K562 (cell line): ENCODE results near the gene SMARCA1. TPM values are rescaled to one million over a fixed set of nuclear protein-coding genes. Genes with fewer than 3 reads are reported as not detected.

ENCODE experiments used
- ATAC-seq: fragments of 200-7000 bp; cut with Tn5 transposase; 3 replicates; pipeline ENCODE4 v1.9.1; 2020; ENCODE audit warnings: moderate library complexity
- BruUV-seq: library from RNA; stranded (reverse); fragments of 400-500 nt; replicated peaks from 2 replicates; lab custom pipeline; 2021; lab: Mats Ljungman, UMichigan
- CTCF ChIA-PET: fragments of 300-600 bp; formaldehyde crosslinking; extraction: SDS; loops from one replicate; lab custom pipeline; 2021; ENCODE audit warnings: low intra/inter-chr PET ratio; lab: Yijun Ruan, JAX
- POLR2A ChIA-PET: fragments of 300-600, 350-650 bp; sonication (Branson Sonifier 250); formaldehyde crosslinking; extraction: SDS; loops from one replicate; lab custom pipeline; 2021; ENCODE audit warnings: antibody characterized with exemption, inconsistent platforms; lab: Yijun Ruan, JAX
- DNase-seq, 4 experiments: peaks; one replicate each; pipeline versions ENCODE4 v3.0.0 to v3.0.0-alpha.2; 2011 to 2018; ENCODE audit warnings: low spot score in 3 of 4, mixed read lengths in 3 of 4; ENCODE audit errors: extremely low read depth in 1 of 4
- FAIRE-seq: peaks from 2 replicates; lab custom pipeline; 2011; peaks lifted over from hg19 to GRCh38; lab: Jason Lieb, UNC
- H2AFZ ChIP-seq: 2 replicates; pipeline ENCODE4 v1.6.0; 2011; ENCODE audit warnings: low read depth, low read length, control low read depth, inconsistent platforms
- H3K27ac ChIP-seq: fragments of 200-600 bp; 3 replicates; pipeline ENCODE4 v1.8.0; 2011; ENCODE audit warnings: low read depth, mild to moderate bottlenecking, control low read depth, inconsistent platforms, low read length, moderate library complexity, mixed read lengths; ENCODE audit errors: extremely low read depth
- H3K27me3 ChIP-seq, 2 experiments: fragments of 300-600 bp in 1 of 2; 2 replicates in 1 of 2; 3 replicates in 1 of 2; pipeline versions ENCODE4 v1.6.0 to v1.8.0; 2011; ENCODE audit warnings: inconsistent platforms in 2 of 2, low read length in 2 of 2, mild to moderate bottlenecking in 1 of 2, mixed read lengths in 1 of 2, moderate library complexity in 1 of 2; ENCODE audit not compliant: control insufficient read depth in 2 of 2, insufficient read depth in 2 of 2
- H3K36me3 ChIP-seq: fragments of 300-600 bp; 3 replicates; pipeline ENCODE4 v1.8.0; 2011; ENCODE audit warnings: mild to moderate bottlenecking, low read length, inconsistent platforms; ENCODE audit not compliant: control insufficient read depth, insufficient read depth
- H3K4me1 ChIP-seq, 2 experiments: fragments of 200-600 bp in 1 of 2; replicated peaks in 1 of 2; 2 replicates in 1 of 2; 3 replicates in 1 of 2; pipeline versions ENCODE4 v1.5.1 to v1.8.0; 2011; ENCODE audit warnings: inconsistent platforms in 2 of 2, low read length in 2 of 2, mild to moderate bottlenecking in 1 of 2, mixed read lengths in 1 of 2, moderate library complexity in 1 of 2; ENCODE audit not compliant: control insufficient read depth in 2 of 2, insufficient read depth in 2 of 2
- H3K4me2 ChIP-seq: 2 replicates; pipeline ENCODE4 v1.6.1; 2011; ENCODE audit warnings: low read length, control low read depth, inconsistent platforms, mixed read lengths; ENCODE audit not compliant: insufficient read depth
- H3K4me3 ChIP-seq: fragments of 200-600 bp; sonication (generic), shearing (Covaris generic); 2 replicates; pipeline ENCODE4 v1.5.1; 2016; ENCODE audit warnings: control low read depth, inconsistent platforms
- H3K79me2 ChIP-seq: fragments of 200-600 bp; 3 replicates; pipeline ENCODE4 v1.8.0; 2011; ENCODE audit warnings: low read length, inconsistent platforms; ENCODE audit not compliant: control insufficient read depth, insufficient read depth
- H3K9ac ChIP-seq, 2 experiments: 2 replicates each; pipeline versions ENCODE4 v1.6.0 to v1.6.1; 2011; ENCODE audit warnings: low read depth in 2 of 2, low read length in 2 of 2, control low read depth in 1 of 2, inconsistent platforms in 1 of 2, mild to moderate bottlenecking in 1 of 2, mixed read lengths in 1 of 2; ENCODE audit not compliant: insufficient read depth in 1 of 2
- H3K9me1 ChIP-seq: one replicate; pipeline ENCODE4 v1.6.0; 2011; ENCODE audit warnings: inconsistent platforms, mild to moderate bottlenecking, low read length, moderate library complexity; ENCODE audit not compliant: control insufficient read depth, insufficient read depth
- H3K9me3 ChIP-seq: replicated peaks from 2 replicates; pipeline ENCODE4 v1.5.1; 2011; ENCODE audit warnings: low read depth, low read length, inconsistent platforms; ENCODE audit not compliant: control insufficient read depth, insufficient read depth
- H4K20me1 ChIP-seq: replicated peaks from 2 replicates; pipeline ENCODE4 v1.6.1; 2011; ENCODE audit warnings: low read length, inconsistent platforms, mixed read lengths; ENCODE audit not compliant: control insufficient read depth, insufficient read depth
- ADNP ChIP-seq: fragments of 200-800 bp; sonication (Bioruptor generic); IDR thresholded peaks from 2 replicates; pipeline ENCODE4 v1.6.1; 2016; ENCODE audit warnings: missing genetic modification characterization, missing compliant biosample characterization
- CEBPG ChIP-seq, 3 experiments: fragments of 200-800 bp in 1 of 3; sonication (Bioruptor generic) in 1 of 3; sonication (generic) in 1 of 3; formaldehyde crosslinking in 1 of 3; IDR thresholded peaks in 2 of 3; conservative IDR thresholded peaks in 1 of 3; 2 replicates each; pipeline versions ENCODE4 v1.6.1 to v1.8.0; 2016 to 2022; ENCODE audit warnings: missing compliant biosample characterization in 2 of 3, missing genetic modification characterization in 2 of 3, mild to moderate bottlenecking in 1 of 3, missing genetic modification reagents in 1 of 3
- CREBBP ChIP-seq: IDR thresholded peaks from one replicate; pipeline ENCODE4 v1.6.1; 2012; ENCODE audit warnings: low read depth, mild to moderate bottlenecking, control low read depth, inconsistent platforms, low read length
- EGR1 ChIP-seq: fragments of 450-650 bp; conservative IDR thresholded peaks from 2 replicates; pipeline ENCODE4 v1.6.1; 2017; ENCODE audit warnings: mild to moderate bottlenecking
- KHSRP ChIP-seq: fragments of 450-650 bp; IDR thresholded peaks from 2 replicates; pipeline ENCODE4 v1.6.1; 2017
- MEIS2 ChIP-seq: fragments of 450-650 bp; IDR thresholded peaks from 2 replicates; pipeline ENCODE4 v1.6.1; 2014; ENCODE audit warnings: mild to moderate bottlenecking; ENCODE audit not compliant: partially characterized antibody
- SUPT5H ChIP-seq: fragments of 450-650 bp; IDR thresholded peaks from 2 replicates; pipeline ENCODE4 v1.6.1; 2016
- ZC3H8 ChIP-seq: fragments of 450-650 bp; IDR thresholded peaks from 2 replicates; pipeline ENCODE4 v1.6.1; 2017
- ZNF134 ChIP-seq: fragments of 250-450 bp; sonication (Bioruptor Pico); conservative IDR thresholded peaks from 2 replicates; pipeline ENCODE4 v1.4.0; 2020
- WGBS: fragments of 100-300 bp; shearing (Covaris generic); methylation state at CpG from one replicate; pipeline ENCODE4 v1.1.6; 2016; ENCODE audit warnings: low coverage, mixed read lengths; ENCODE audit not compliant: insufficient coverage; ENCODE audit errors: missing lambda C conversion rate; 5-methylcytosine and 5-hydroxymethylcytosine counted together
- in situ Hi-C: fragments of 300-500 bp; cut with MboI; formaldehyde crosslinking; loops from 4 replicates; pipeline ENCODE4 v1.15.0; 2018; ENCODE audit warnings: inconsistent platforms, mixed read lengths
- intact Hi-C: fragments of 100-400 bp; cut with micrococcal nuclease; formaldehyde crosslinking; loops from 2 replicates; pipeline ENCODE4 v1.14.2; 2022
- polyA plus RNA-seq, 8 experiments: library from polyadenylated mRNA; depleted of rRNA in 4 of 8; stranded (reverse) in 5 of 8; unstranded in 3 of 8; fragments of >200 nt; fragmentation: Nextera tagmentation in 2 of 8; fragmentation: Illumina TruSeq in 1 of 8; extraction: Ambion mirVana in 2 of 8; extraction: Trizol in 1 of 8; gene quantifications; 2 replicates each; pipeline versions ENCODE4 v1.2.1 to v1.2.3, GENCODE V29; 2011 to 2014; ENCODE audit warnings: inconsistent platforms in 1 of 8, missing spikeins in 1 of 8
- total RNA-seq, 7 experiments: library from RNA; depleted of rRNA in 6 of 7; stranded (reverse); fragments of >200 nt in 6 of 7; fragmentation: Illumina TruSeq in 2 of 7; extraction: Trizol in 2 of 7; gene quantifications; 2 replicates each; pipeline versions ENCODE4 v1.2.1 to v1.2.3, GENCODE V29; 2011 to 2021; ENCODE audit warnings: low replicate concordance in 1 of 7
- TF ChIP-seq, protein P1 (sequence below): fragments of 450-650 bp; conservative IDR thresholded peaks from 2 replicates; pipeline ENCODE4 v1.6.1; 2016; ENCODE audit warnings: missing genetic modification characterization, low read depth, mild to moderate bottlenecking, control low read depth, missing compliant biosample characterization
- TF ChIP-seq, protein P2 (sequence below): fragments of 450-650 bp; IDR thresholded peaks from 2 replicates; pipeline ENCODE4 v1.7.1; 2018; ENCODE audit warnings: mild to moderate bottlenecking, low read depth; ENCODE audit not compliant: partially characterized antibody
- TF ChIP-seq, protein P3 (sequence below), 3 experiments: IDR thresholded peaks in 2 of 3; conservative IDR thresholded peaks in 1 of 3; 2 replicates each; pipeline ENCODE4 v1.5.1; 2011 to 2012; ENCODE audit warnings: low read length in 3 of 3, mild to moderate bottlenecking in 3 of 3, control low read depth in 2 of 3, improper control_type of control experiment in 1 of 3, inconsistent platforms in 1 of 3, low read depth in 1 of 3, mixed read lengths in 1 of 3, moderate library complexity in 1 of 3; ENCODE audit not compliant: insufficient read depth in 2 of 3
- TF ChIP-seq, protein P4 (sequence below): fragments of 250-450 bp; sonication (Bioruptor Pico); IDR thresholded peaks from 2 replicates; pipeline ENCODE4 v1.5.0; 2021; ENCODE audit warnings: mild to moderate bottlenecking, borderline replicate concordance

The SMARCA1 gene
- total and polyA plus RNA-seq, 9 of the 15 experiments (the other 6 are each of a cell fraction or from before 2014, with no cell fraction given) = 0.42 to 3.0 (median 2.0) TPM

DNA sequence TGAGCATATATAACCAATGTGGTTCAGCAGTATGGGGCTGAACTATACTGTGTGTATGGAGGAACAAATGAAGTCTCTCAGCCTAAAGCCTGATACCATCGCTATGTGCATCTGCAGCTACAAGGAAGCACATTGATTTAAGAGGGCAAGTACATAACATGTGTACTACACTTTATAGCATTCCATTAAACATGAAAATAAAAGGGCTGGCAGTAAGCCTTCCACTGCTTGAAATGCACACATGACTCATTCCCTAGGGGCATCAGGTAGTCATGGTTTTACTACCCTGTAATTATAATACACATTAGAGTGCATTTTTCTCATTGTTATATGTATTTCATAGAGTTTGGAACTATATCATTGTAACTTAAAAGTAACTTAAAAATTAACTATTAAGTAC lies 51.2 kb downstream of the SMARCA1 start (continued):
- TF ChIP-seq, protein P1, sequence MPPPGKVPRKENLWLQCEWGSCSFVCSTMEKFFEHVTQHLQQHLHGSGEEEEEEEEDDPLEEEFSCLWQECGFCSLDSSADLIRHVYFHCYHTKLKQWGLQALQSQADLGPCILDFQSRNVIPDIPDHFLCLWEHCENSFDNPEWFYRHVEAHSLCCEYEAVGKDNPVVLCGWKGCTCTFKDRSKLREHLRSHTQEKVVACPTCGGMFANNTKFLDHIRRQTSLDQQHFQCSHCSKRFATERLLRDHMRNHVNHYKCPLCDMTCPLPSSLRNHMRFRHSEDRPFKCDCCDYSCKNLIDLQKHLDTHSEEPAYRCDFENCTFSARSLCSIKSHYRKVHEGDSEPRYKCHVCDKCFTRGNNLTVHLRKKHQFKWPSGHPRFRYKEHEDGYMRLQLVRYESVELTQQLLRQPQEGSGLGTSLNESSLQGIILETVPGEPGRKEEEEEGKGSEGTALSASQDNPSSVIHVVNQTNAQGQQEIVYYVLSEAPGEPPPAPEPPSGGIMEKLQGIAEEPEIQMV (tag) = no peak
- TF ChIP-seq ADNP = no peak
- no peak for TF ChIP-seq SUPT5H

DNA sequence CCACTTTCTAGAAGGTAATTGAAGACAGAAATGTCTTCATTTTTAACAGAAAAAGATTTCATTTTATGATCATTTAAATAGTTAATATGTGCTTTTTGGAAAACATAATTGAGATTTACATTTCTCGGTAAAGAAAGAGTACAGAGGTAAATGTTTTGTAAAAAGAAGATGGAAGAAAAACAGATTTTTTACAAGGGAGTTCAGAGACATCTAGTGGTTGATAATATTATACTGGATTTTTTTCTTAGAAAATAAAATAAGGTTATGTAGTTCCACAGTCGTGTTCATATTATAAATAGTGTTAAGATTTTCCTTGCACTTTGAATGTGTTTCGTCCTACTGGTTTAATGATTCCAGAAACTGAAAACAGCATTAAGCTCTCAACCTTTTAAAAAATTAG lies 60.6 kb downstream of the SMARCA1 start:
- H3K4me3 ChIP-seq = no peak overlapping the region
- H3K27me3 ChIP-seq = no peaks in the 10 kb centered on the region
- H3K9me3 ChIP-seq = no peaks in the 10 kb centered on the region
- H2AFZ ChIP-seq = no peak overlapping the region
- no peak overlapping the region for H3K9ac ChIP-seq
- H3K36me3 ChIP-seq = no peaks in the 10 kb centered on the region
- intact Hi-C loops (no loop called here), in situ Hi-C loops (no loop called here)
- no peak for FAIRE-seq
- POLR2A ChIA-PET = interaction anchor here (0.6 kb wide), 1 partner anchor 268 kb away, joined by 3 read pairs; no protein-coding TSS in a partner anchor
- WGBS = 0% methylated on average over 3 of the region's 3 CpGs
- DNase-seq = no peak
- no peak overlapping the region for H3K4me2 ChIP-seq
- H3K9me1 ChIP-seq = no peaks in the 10 kb centered on the region
- no peak for ATAC-seq
- H3K4me1 ChIP-seq = no peaks in the 10 kb centered on the region
- H3K79me2 ChIP-seq = no peaks in the 10 kb centered on the region
- no TSS peak for BruUV-seq
- no peak overlapping the region for H3K27ac ChIP-seq
- CTCF ChIA-PET = interaction anchor here (0.6 kb wide), 1 partner anchor 797 kb away, joined by 5 read pairs; no protein-coding TSS in a partner anchor
- H4K20me1 ChIP-seq = no peaks in the 10 kb centered on the region
- TF ChIP-seq CEBPG (CRISPR knock-in tag; IDR thresholded peaks at IDR 0.05) (no peak), CEBPG (tag; conservative IDR thresholded peaks at IDR 0.05 in 1 of 2, IDR thresholded peaks at IDR 0.05 in 1 of 2) (no peak), EGR1 (no peak), CREBBP (no peak), KHSRP (no peak), ZC3H8 (no peak), ZNF134 (CRISPR knock-in tag) (no peak), MEIS2 (no peak)
- TF ChIP-seq, protein P2, sequence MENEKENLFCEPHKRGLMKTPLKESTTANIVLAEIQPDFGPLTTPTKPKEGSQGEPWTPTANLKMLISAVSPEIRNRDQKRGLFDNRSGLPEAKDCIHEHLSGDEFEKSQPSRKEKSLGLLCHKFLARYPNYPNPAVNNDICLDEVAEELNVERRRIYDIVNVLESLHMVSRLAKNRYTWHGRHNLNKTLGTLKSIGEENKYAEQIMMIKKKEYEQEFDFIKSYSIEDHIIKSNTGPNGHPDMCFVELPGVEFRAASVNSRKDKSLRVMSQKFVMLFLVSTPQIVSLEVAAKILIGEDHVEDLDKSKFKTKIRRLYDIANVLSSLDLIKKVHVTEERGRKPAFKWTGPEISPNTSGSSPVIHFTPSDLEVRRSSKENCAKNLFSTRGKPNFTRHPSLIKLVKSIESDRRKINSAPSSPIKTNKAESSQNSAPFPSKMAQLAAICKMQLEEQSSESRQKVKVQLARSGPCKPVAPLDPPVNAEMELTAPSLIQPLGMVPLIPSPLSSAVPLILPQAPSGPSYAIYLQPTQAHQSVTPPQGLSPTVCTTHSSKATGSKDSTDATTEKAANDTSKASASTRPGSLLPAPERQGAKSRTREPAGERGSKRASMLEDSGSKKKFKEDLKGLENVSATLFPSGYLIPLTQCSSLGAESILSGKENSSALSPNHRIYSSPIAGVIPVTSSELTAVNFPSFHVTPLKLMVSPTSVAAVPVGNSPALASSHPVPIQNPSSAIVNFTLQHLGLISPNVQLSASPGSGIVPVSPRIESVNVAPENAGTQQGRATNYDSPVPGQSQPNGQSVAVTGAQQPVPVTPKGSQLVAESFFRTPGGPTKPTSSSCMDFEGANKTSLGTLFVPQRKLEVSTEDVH = no peak
- TF ChIP-seq, protein P3, sequence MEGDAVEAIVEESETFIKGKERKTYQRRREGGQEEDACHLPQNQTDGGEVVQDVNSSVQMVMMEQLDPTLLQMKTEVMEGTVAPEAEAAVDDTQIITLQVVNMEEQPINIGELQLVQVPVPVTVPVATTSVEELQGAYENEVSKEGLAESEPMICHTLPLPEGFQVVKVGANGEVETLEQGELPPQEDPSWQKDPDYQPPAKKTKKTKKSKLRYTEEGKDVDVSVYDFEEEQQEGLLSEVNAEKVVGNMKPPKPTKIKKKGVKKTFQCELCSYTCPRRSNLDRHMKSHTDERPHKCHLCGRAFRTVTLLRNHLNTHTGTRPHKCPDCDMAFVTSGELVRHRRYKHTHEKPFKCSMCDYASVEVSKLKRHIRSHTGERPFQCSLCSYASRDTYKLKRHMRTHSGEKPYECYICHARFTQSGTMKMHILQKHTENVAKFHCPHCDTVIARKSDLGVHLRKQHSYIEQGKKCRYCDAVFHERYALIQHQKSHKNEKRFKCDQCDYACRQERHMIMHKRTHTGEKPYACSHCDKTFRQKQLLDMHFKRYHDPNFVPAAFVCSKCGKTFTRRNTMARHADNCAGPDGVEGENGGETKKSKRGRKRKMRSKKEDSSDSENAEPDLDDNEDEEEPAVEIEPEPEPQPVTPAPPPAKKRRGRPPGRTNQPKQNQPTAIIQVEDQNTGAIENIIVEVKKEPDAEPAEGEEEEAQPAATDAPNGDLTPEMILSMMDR (IDR thresholded peaks at IDR 0.05 in 2 of 3, conservative IDR thresholded peaks at IDR 0.05 in 1 of 3; ENCODE audit: insufficient read depth in 2 of 3, low read depth in 1 of 3, low read length in 3 of 3) = peak in 1 of 3 experiments; percentile 20; a peak in 1 of 6 replicates
- TF ChIP-seq, protein P4, sequence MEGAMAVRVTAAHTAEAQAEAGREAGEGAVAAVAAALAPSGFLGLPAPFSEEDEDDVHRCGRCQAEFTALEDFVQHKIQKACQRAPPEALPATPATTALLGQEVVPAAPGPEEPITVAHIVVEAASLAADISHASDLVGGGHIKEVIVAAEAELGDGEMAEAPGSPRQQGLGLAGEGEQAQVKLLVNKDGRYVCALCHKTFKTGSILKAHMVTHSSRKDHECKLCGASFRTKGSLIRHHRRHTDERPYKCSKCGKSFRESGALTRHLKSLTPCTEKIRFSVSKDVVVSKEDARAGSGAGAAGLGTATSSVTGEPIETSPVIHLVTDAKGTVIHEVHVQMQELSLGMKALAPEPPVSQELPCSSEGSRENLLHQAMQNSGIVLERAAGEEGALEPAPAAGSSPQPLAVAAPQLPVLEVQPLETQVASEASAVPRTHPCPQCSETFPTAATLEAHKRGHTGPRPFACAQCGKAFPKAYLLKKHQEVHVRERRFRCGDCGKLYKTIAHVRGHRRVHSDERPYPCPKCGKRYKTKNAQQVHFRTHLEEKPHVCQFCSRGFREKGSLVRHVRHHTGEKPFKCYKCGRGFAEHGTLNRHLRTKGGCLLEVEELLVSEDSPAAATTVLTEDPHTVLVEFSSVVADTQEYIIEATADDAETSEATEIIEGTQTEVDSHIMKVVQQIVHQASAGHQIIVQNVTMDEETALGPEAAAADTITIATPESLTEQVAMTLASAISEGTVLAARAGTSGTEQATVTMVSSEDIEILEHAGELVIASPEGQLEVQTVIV (CRISPR knock-in tag) = no peak
